ENCODE measurements around the gene CDH12. TPM values are rescaled to one million over a fixed set of nuclear protein-coding genes. Genes with fewer than 3 reads are reported as not detected.

The CDH12 gene
- total RNA-seq, 1 experiment from 2014 or later: not detected

GRCh38 chr5:22708770-22709328, 144.3 kb downstream of the CDH12 start:
- Histone ChIP-seq H3K79me1 (ENCODE audit: insufficient read depth, low read depth, low read length, poor library complexity, severe bottlenecking) (no peaks in the 10 kb centered on the region), H3K23me2 (ENCODE audit: insufficient read length, low read depth, low read length, poor library complexity, severe bottlenecking) (no peaks in the 10 kb centered on the region), H3K18ac (ENCODE audit: insufficient read length, low read depth, low read length) (no peak overlapping the region), H3K9me3 (ENCODE audit: control insufficient read depth, low read depth, low read length) (no peaks in the 10 kb centered on the region), H4K5ac (ENCODE audit: insufficient read length, low read depth, low read length) (no peak overlapping the region), H3K23ac (ENCODE audit: insufficient read length, low read depth, low read length) (no peak overlapping the region), H2AK5ac (ENCODE audit: insufficient read length, low read length) (no peak overlapping the region), H3K14ac (ENCODE audit: insufficient read depth, low read length) (no peak overlapping the region), H3K9ac (ENCODE audit: extremely low read depth, insufficient read length, low read length) (no peak overlapping the region), H3K4ac (ENCODE audit: low read depth, low read length) (no peak overlapping the region), H3K79me2 (ENCODE audit: insufficient read depth, low read length) (no peaks in the 10 kb centered on the region), H2BK120ac (ENCODE audit: low read depth, low read length, poor library complexity, severe bottlenecking) (no peak overlapping the region), H3K27me3 (ENCODE audit: insufficient read depth, low read length) (no peaks in the 10 kb centered on the region), H2BK5ac (ENCODE audit: insufficient read length, low read length) (no peak overlapping the region), H3K56ac (ENCODE audit: insufficient read length, low read depth, low read length) (no peak overlapping the region), H4K20me1 (ENCODE audit: control insufficient read depth, insufficient read depth, insufficient read length) (no peaks in the 10 kb centered on the region), H2BK15ac (ENCODE audit: low read depth, low read length) (no peak overlapping the region), H3T11ph (ENCODE audit: low read length) (no peak overlapping the region), H2AFZ (ENCODE audit: low read length) (no peak overlapping the region), H2BK12ac (ENCODE audit: insufficient read length, low read depth, low read length) (no peak overlapping the region), H3K27ac (ENCODE audit: insufficient read length, low read depth, low read length) (no peak overlapping the region), H3K4me1 (ENCODE audit: insufficient read depth, low read length) (no peaks in the 10 kb centered on the region), H4K8ac (replicated peaks; ENCODE audit: insufficient read length, low read depth, low read length) (no peak overlapping the region), H2BK20ac (ENCODE audit: low read depth, low read length, poor library complexity, severe bottlenecking) (no peak overlapping the region), H3K4me2 (ENCODE audit: insufficient read depth, insufficient read length, low read length) (no peak overlapping the region), H4K91ac (ENCODE audit: insufficient read length, low read depth, low read length) (no peak overlapping the region)
- Mint-ChIP-seq H3K4me3 (no peak overlapping the region), H3K4me1 (no peaks in the 10 kb centered on the region), H3K9me3 (no peaks in the 10 kb centered on the region), H3K27ac (no peak overlapping the region), H3K36me3 (ENCODE audit: insufficient read depth in 1 of 3, low read depth in 3 of 3) (no peaks in the 10 kb centered on the region), H3K27me3 (ENCODE audit: low read depth) (no peaks in the 10 kb centered on the region)
- peak; percentile 54; the same call in 2 of the 3 replicates for TF ChIP-seq CTCF (conservative IDR thresholded peaks at IDR 0.05)
- WGBS (ENCODE audit: extremely low coverage, insufficient read length, low lambda C conversion rate): no CpG with 5 or more reads among the region's 9 CpGs
- DNase-seq: peak; percentile 56
